ENCODE results near the gene TNFSF13.

DNA sequence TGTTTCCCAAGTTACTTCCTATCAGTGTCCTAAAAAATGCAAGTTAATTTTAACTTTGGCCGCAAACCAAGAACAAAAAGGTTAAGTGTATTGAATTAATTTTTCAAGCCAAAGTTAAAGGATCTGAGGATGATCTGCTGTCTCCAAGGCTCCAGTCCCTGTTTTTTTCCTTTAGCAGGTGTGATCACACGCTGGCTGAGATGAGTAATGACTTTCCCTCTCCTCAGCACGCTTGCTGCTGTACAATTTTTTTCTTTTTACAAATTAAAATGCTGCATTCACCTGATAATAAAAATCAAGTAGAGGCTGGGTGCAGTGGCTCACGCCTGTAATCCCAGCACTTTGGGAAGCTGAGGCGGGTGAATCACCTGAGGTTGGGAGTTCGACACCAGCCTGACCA, 13.6 kb upstream of the TNFSF13 start:
- TF ChIP-seq, protein P1, sequence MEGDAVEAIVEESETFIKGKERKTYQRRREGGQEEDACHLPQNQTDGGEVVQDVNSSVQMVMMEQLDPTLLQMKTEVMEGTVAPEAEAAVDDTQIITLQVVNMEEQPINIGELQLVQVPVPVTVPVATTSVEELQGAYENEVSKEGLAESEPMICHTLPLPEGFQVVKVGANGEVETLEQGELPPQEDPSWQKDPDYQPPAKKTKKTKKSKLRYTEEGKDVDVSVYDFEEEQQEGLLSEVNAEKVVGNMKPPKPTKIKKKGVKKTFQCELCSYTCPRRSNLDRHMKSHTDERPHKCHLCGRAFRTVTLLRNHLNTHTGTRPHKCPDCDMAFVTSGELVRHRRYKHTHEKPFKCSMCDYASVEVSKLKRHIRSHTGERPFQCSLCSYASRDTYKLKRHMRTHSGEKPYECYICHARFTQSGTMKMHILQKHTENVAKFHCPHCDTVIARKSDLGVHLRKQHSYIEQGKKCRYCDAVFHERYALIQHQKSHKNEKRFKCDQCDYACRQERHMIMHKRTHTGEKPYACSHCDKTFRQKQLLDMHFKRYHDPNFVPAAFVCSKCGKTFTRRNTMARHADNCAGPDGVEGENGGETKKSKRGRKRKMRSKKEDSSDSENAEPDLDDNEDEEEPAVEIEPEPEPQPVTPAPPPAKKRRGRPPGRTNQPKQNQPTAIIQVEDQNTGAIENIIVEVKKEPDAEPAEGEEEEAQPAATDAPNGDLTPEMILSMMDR (IDR thresholded peaks at IDR 0.05; ENCODE audit: insufficient read depth, low read length, poor library complexity, severe bottlenecking) = no peak
- TF ChIP-seq EZH2phosphoT487 (conservative IDR thresholded peaks at IDR 0.05; ENCODE audit: low read length) = no peak
